ENCODE data around the gene PCID2.

GRCh38 chr13:113176822-113177221, 31.6 kb downstream of the PCID2 start:
- TF ChIP-seq POLR2A (IDR thresholded peaks at IDR 0.05), result no peak
- TF ChIP-seq CTCF (IDR thresholded peaks at IDR 0.05), result no peak

Data from heart left ventricle (tissue), 13 donors.